ENCODE data around the gene WNT5A. TPM values are rescaled to one million over a fixed set of nuclear protein-coding genes. Genes with fewer than 3 reads are reported as not detected.

Gene WNT5A
- 173 and 180 TPM in 2 replicates for total RNA-seq (2014; rRNA removed)
- polyA plus RNA-seq (2012) = 56.0 TPM

GRCh38 chr3:55486857-55487380 is at the start of gene WNT5A:
Gene WNT5A (minus strand): TSS chr3:55487306. CDS start chr3:55486985, 321 bp downstream.
- peak; percentile 54 for DNase-seq (ENCODE audit: low read depth)

GRCh38 chr3:55534876-55535275 is 47.8 kb upstream of the WNT5A start:
- DNase-seq (ENCODE audit: low read depth) = no peak

DNA sequence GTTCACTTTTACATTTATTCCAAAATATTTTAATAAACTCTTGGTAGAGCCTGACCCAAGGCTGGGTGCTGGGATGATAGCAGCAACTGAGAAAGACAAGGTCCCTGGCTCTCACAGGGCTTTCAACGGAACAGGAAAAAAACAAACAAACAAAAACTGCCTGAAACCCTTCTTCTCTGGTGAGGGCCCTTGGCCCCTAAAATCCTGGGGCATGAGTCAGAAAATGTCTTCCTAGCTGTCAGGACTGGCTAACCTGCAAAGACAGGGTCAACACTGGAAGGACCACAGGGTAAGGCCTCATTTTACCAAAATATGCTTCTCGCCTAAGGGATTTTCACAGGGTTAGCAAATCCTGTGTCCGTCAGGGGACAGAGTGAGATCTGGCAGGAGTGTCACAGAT is 45.7 kb upstream of the WNT5A start:
- no peak for DNase-seq (ENCODE audit: low read depth)

DNA sequence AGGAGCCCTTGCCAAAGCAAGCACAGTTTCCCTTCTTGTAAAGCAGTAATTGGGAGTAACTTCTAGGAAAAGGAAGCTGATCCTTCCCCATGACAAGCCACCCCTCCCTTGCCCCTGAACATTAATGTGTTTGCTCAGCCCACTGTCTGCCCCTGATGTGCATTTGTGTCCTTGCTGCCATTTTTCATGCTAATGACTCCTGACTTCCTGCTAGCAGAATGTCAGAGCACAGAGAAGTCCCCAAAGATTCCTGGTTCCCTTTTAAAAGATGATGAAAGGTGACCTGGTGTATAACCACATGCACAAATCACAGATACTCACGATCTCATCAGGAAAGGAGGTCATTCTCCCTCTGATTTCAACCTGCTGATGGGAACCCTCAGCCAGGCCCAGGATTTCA is 44.2 kb upstream of the WNT5A start:
- DNase-seq (ENCODE audit: low read depth) = no peak

GRCh38 chr3:55527361-55527760 is 40.3 kb upstream of the WNT5A start:
- DNase-seq (ENCODE audit: low read depth) = no peak

- DNase-seq (ENCODE audit: low read depth) = no peak
Observed at GRCh38 chr3:55526332-55527030, 39.4 kb upstream of the WNT5A start.

GRCh38 chr3:55525436-55525835 is 38.3 kb upstream of the WNT5A start:
- DNase-seq (ENCODE audit: low read depth) = no peak

- peak; percentile 38 for DNase-seq (ENCODE audit: low read depth)
Observed at GRCh38 chr3:55524565-55525244, 37.6 kb upstream of the WNT5A start.

GRCh38 chr3:55523471-55523870 is 36.4 kb upstream of the WNT5A start:
- no peak for DNase-seq (ENCODE audit: low read depth)

DNA sequence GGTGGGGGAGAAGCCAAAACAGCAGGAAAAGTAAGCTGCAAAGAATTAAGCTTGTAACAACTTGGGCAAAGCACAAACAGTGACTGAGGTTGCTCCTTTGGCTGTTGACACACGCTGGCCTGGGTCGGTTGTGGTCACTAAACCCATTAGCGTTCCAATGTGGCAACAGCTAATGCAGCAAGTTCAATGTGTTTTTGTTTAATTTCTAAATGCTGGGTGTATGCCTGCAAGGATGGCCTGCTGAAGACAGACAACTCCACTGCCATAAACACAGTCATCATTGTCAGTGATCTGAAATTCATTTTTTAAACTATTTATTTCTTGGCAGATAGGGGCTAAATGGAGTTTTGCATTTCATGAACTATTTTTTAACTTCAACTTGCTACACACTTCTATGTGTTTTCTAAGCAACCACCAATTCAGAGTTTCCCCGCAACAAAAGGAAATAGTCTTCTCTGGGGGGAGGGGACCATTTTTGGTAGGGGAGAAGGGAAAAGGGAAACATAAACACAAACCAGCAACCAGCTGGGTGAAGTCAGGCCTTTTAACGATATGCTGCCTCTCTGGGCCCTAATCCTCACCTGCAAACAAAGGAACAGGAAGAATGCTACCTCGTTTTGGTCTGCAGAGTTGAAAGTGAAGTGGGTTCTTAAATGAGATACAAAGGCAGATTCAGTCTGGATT is 34.8 kb upstream of the WNT5A start:
- no peak for DNase-seq (ENCODE audit: low read depth)

DNA sequence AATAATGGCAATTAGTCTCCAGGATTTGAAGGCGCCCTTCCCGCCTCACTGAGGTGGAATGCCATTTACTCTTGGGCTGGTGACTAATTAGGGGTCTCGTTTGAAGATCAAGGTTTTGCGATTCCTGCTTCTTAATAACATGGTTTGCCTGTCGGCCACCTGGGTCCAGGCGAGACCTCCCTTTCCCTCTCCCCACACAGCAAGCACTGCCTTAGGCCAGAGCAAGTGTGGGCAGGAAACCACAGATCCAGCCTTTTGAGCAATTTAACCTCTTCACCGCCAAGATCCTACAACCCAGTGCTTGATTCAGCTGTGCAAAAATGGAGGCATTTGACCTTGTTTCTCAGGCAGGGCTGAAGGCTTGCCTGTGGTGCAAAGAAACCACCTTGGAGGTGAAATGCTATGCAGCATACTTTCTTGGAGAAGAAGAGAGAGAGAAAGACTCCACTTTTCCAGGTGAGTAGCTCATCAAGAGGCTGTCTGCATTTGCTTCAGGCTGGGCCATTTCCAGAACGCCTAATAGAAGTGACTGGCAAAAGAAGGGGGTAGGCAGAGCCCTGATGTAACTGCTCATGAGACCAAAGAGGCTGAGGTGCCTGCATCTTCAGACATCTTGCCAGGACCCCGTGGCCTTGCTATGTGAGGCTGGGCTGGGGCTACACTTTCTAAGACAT is 34.1 kb upstream of the WNT5A start:
- no peak for DNase-seq (ENCODE audit: low read depth)

- DNase-seq (ENCODE audit: low read depth) = no peak
Observed at GRCh38 chr3:55519019-55519418, 31.9 kb upstream of the WNT5A start.

- no peak for DNase-seq (ENCODE audit: low read depth)
Observed at GRCh38 chr3:55518451-55518850, 31.3 kb upstream of the WNT5A start.

DNA sequence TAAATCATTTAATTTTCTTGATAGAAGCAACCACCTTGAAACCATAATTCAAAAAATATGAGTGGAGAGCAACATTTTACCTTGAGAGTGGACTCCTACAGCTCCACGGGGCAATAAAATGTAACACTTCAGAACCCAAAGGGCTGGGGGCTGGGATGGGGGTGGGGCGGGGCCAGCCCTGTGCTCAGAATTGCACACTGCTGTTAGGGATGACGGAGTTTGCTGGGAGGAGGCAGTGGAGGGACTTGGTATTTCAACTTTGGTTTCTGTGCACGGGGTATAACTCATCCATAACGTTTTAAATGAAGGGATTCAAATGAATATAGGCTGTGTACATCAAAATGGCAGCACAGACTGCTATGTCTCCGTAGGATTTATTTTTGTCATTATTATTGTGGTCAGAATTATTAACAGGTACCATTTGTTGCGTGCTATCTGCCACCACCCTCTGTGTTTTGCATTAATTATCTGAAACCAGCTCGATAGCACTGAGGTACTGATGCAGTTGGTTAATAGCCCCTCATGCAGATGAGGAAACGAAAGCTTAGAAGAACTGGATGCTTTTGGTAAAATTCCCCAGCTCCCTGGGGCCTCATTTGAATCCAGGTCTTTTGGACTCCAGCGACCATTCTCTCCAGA is 29.4 kb upstream of the WNT5A start:
- DNase-seq (ENCODE audit: low read depth) = no peak

DNA sequence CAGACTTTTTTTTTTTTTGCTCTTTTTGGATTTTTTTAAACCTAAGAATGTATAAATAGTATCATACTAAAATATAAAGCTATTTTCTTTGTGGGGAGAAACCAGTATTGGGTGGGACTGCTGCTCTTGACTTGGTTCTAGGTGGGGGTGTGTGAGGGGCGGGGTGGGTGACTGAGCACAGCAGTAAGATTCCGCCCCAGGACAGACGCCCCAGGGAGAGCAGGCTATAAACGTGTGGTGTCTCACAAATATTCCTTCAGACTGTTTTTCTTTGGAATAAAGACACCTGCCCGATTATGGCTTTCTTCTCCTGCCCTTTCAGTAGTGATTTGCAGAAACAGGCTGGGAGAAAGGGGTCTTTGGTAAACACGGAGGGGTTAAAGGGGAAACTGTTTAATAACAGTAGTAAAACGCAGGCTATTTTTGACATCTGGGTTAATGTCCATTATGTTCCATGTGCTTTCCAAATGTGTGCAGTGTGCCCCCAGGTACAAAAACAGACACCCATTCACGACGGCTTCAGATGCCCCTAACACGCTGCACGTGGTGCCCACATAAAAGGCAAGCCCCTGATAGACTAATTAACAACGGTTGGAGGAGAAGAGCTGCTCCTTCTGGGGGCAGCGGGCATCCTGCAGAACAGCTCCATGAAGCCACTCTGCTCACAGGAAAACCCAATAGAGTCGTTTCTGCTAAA is 28.6 kb upstream of the WNT5A start:
- DNase-seq (ENCODE audit: low read depth) = no peak

DNA sequence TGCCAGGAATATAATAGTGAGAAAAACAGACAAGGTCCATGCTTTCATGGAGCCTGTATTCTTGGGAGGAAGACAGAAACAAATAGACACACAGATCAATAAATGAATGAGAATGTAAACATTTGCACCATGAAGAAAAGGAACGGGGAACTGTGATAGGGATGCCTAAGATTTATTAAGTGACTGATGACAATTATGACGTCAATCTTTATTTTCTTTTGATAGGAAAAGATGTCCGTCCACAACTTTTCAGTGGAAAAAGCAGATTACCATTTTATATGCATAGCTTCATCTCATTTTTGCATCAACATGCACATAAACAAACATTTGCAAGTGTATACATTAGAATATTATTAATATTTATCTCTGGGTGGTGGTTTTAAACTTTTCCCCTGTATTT is 27.9 kb upstream of the WNT5A start:
- no peak for DNase-seq (ENCODE audit: low read depth)

- no peak for DNase-seq (ENCODE audit: low read depth)
Observed at GRCh38 chr3:55512571-55513343, 25.7 kb upstream of the WNT5A start.

DNA sequence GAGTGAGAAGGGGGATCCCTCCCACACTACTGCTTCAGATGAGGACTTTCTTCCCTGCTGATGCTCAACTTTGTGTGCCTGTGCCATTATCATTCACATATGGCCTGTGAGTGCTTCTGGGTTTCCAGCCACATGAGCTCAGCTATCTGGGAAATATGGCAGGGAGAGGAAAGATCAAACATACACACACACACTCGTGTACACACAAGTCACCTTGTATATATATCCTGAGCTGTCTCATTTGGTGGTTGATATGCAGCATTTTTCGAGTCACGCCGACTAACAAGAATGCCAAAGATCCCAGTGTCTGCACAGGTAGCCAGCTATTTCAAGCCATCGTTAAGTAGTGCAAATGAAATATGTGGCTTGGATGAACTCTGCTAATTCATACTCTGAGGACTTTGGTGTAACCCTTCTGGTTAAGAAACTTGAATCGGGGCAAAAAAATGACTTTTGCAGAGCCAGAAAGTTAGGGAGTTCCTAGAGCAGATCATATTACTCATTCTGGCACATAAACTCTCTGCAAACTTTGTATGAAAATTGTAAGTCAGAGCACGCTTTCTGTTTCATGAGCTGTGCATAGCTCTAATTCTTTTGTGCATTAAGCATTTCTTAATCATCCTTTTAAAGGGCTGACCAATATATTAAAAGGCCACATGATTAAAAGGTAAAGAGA is 24.9 kb upstream of the WNT5A start:
- peak; percentile 36 for DNase-seq (ENCODE audit: low read depth)

DNA sequence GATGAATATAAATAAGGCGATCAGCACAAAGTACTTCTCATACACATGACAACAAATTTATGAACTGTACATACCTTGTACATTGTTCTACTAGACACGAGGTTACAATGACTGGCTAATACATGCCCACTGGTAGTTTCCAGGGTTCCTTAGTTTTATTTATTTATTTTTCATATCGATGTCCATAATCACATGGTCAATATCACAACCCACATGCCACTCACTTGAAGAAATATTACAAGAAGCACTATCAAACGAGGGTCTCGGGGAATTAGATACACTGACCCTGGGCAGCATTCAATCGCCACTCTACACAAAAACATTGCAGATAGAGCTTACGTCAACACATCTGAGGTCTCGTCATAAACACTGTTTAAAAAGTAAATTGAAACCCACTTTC is 21.2 kb upstream of the WNT5A start:
- DNase-seq (ENCODE audit: low read depth) = no peak

Measured in LHCN-M2 (cell line).